C4-2B (cell line): ENCODE data around the gene POLE2.
"Not testable (repeated sequence)": the region's sequence is repeated elsewhere in the genome, so short reads cannot be mapped to it uniquely, and the experiment has no call there.

Experiments
- ZFX ChIP-seq: fragments of 450-650 bp; IDR thresholded peaks from 2 replicates; pipeline ENCODE4 v1.6.1; 2017
- TF ChIP-seq, protein P1 (sequence below): fragments of 450-650 bp; conservative IDR thresholded peaks from 2 replicates; pipeline ENCODE4 v1.5.1; 2017; ENCODE audit warnings: mild to moderate bottlenecking

DNA sequence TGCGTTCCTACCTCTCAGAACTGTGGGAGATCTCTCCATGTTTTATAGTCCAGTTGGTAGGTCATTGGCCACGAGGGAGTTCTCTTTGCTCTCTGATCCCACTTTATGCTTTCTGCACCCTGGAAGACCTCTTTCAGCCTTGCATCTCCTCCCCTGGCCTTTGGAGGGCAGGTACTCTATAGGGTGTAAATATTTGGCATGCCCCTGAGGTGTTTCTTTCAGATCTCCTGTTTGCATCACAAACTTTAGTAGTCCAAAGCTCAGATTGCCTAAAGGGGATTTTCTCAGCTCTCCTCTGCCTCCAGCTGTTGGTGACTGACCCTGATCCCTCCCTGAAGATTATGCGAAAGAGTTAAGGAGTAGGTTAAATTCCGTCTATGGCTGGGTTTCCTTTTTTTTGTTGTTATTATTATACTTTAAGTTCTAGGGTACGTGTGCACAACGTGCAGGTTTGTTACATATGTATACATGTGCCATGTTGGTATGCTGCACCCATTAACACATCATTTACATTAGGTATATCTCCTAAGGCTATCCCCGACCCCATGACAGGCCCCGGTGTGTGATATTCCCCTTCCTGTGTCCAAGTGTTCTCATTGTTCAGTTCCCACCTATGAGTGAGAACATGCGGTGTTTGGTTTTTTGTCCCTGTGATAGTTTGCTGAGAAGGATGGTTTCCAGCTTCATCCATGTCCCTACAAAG lies 33.9 kb upstream of the POLE2 start:
- TF ChIP-seq, protein P1, sequence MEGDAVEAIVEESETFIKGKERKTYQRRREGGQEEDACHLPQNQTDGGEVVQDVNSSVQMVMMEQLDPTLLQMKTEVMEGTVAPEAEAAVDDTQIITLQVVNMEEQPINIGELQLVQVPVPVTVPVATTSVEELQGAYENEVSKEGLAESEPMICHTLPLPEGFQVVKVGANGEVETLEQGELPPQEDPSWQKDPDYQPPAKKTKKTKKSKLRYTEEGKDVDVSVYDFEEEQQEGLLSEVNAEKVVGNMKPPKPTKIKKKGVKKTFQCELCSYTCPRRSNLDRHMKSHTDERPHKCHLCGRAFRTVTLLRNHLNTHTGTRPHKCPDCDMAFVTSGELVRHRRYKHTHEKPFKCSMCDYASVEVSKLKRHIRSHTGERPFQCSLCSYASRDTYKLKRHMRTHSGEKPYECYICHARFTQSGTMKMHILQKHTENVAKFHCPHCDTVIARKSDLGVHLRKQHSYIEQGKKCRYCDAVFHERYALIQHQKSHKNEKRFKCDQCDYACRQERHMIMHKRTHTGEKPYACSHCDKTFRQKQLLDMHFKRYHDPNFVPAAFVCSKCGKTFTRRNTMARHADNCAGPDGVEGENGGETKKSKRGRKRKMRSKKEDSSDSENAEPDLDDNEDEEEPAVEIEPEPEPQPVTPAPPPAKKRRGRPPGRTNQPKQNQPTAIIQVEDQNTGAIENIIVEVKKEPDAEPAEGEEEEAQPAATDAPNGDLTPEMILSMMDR: not testable (repeated sequence)
- TF ChIP-seq ZFX: not testable (repeated sequence)
